ENCODE results near the gene FAM53A. TPM values are rescaled to one million over a fixed set of nuclear protein-coding genes. Genes with fewer than 3 reads are reported as not detected.
A peak's percentile ranks its signal among the peaks of the same experiment; 100 is the strongest.

FAM53A gene
- total and polyA plus RNA-seq, 10 of the 15 experiments (the other 5 are each of a cell fraction or from before 2014, with no cell fraction given): 0.02 to 0.87 (median 0.38) TPM; not detected in 2

DNA sequence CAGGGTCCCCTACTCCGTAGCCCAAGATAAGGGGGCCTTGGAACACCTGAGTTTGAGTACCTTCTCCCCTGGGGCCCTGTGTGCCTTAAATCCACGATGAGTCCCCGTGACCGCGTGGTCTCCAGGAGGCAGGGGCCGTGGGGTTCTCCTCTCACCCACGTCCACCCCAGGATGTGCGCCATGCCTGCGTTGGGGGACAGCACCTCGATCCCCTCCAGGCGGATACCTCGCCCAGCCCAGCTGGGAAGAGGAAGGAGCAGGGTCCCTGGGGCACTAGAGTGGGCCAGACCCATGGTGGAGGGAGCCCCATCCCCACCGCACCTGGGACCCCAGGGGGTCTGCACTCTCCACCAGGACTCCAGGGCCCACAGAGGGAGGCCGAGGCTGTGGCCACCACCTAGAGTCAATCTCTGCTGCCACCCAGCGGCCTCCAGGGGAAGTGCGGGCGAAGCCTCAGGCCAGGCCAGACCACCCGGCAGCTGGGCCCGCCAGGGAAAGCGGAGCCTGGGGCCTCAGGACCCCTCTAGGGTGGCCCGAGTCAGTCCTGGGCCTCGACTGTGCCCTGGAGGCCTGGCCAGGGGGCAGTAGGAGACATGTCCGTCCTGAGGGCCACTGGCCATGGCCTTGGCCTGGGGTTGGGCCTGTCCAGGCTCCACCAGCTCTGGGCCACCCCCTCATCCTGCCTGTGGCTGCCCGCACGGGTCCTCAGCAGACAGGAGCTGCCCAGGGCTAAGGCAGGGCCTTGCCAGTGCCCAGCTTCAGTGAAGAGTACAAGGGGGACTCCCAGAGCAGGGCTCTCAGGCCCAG lies 55.0 kb downstream of the FAM53A start:
- ATAC-seq (peak; percentile 98), FAIRE-seq (peak; percentile 57), DNase-seq (ENCODE audit: low read depth, low spot score) (no peak)
- ChIA-PET RAD21 (ENCODE audit: unreplicated experiment) (interaction anchor here (1.0 to 1.2 kb wide), 2 partner anchors 278 to 466 kb away, joined by 3 read pairs; no protein-coding TSS in a partner anchor), CTCF (interaction anchor here (0.7 to 1.2 kb wide), 8 partner anchors 10 to 498 kb away, joined by 3 to 4 read pairs (median 3); no protein-coding TSS in a partner anchor), POLR2A (no interaction called here), SMC1A (ENCODE audit: uncharacterized antibody, unreplicated experiment) (no interaction called here)
- H3K27ac ChIP-seq (ENCODE audit: control insufficient read depth, insufficient read depth): no peak overlapping the region
- H3K4me2 ChIP-seq (ENCODE audit: control insufficient read depth, insufficient read depth): no peak overlapping the region
- in situ Hi-C loops (cut with MboI): no loop called here
- no peak overlapping the region for H2AFZ ChIP-seq (ENCODE audit: control insufficient read depth, low read depth, low read length)
- no TSS peak for BruUV-seq (replicated peaks)
- H3K9ac ChIP-seq (ENCODE audit: control insufficient read depth, insufficient read depth, low read length): no peak overlapping the region
- H3K79me2 ChIP-seq (ENCODE audit: control insufficient read depth, insufficient read depth, low read length): no peaks in the 10 kb centered on the region
- no peaks in the 10 kb centered on the region for H3K36me3 ChIP-seq (ENCODE audit: control insufficient read depth in 2 of 2, insufficient read depth in 2 of 2, low read length in 1 of 2)
- H4K20me1 ChIP-seq (ENCODE audit: control insufficient read depth, insufficient read depth): no peaks in the 10 kb centered on the region
- 24% methylated on average over 24 of the region's 25 CpGs for WGBS (ENCODE audit: insufficient coverage, insufficient replicate concordance, low lambda C conversion rate, missing lambda C conversion rate)
- no peaks in the 10 kb centered on the region for H3K27me3 ChIP-seq (replicated peaks in 1 of 2; ENCODE audit: control insufficient read depth in 2 of 2, insufficient read depth in 2 of 2, low read length in 1 of 2)
- no peaks in the 10 kb centered on the region for H3K4me1 ChIP-seq (ENCODE audit: control insufficient read depth, insufficient read depth, low read length)
- intact Hi-C loops (cut with micrococcal nuclease; ENCODE audit: unreplicated experiment): no loop called here
- H3K4me3 ChIP-seq: no peak overlapping the region
- peaks cover 3% of the 10 kb centered on the region; the same call in 1 of the 3 replicates for H3K9me3 ChIP-seq (replicated peaks; ENCODE audit: control insufficient read depth, insufficient read depth, low read length)
- TF ChIP-seq PAX5 (IDR thresholded peaks at IDR 0.05; ENCODE audit: borderline replicate concordance, low read depth, low read length) (no peak), CREM (IDR thresholded peaks at IDR 0.05; ENCODE audit: low read depth) (no peak), ZNF217 (IDR thresholded peaks at IDR 0.05) (no peak), GATAD2B (conservative IDR thresholded peaks at IDR 0.05; ENCODE audit: low read depth) (0 out of 2 replicates have a peak, but pooled peaks have one; percentile 25), CHD2 (IDR thresholded peaks at IDR 0.05; ENCODE audit: borderline replicate concordance, low read depth, low read length) (no peak), ASH2L (IDR thresholded peaks at IDR 0.05; ENCODE audit: borderline replicate concordance, low read depth) (no peak), PML (IDR thresholded peaks at IDR 0.05; ENCODE audit: low read length) (no peak), CHD4 (IDR thresholded peaks at IDR 0.05) (no peak), ZBTB11 (CRISPR knock-in tag; IDR thresholded peaks at IDR 0.05) (no peak), ETV6 (conservative IDR thresholded peaks at IDR 0.05 in 1 of 2, IDR thresholded peaks at IDR 0.05 in 1 of 2; ENCODE audit: borderline replicate concordance in 1 of 2, low read depth in 1 of 2) (no peak), NRF1 (conservative IDR thresholded peaks at IDR 0.05; ENCODE audit: low read depth, low read length) (no peak)
- TF ChIP-seq, protein P1, sequence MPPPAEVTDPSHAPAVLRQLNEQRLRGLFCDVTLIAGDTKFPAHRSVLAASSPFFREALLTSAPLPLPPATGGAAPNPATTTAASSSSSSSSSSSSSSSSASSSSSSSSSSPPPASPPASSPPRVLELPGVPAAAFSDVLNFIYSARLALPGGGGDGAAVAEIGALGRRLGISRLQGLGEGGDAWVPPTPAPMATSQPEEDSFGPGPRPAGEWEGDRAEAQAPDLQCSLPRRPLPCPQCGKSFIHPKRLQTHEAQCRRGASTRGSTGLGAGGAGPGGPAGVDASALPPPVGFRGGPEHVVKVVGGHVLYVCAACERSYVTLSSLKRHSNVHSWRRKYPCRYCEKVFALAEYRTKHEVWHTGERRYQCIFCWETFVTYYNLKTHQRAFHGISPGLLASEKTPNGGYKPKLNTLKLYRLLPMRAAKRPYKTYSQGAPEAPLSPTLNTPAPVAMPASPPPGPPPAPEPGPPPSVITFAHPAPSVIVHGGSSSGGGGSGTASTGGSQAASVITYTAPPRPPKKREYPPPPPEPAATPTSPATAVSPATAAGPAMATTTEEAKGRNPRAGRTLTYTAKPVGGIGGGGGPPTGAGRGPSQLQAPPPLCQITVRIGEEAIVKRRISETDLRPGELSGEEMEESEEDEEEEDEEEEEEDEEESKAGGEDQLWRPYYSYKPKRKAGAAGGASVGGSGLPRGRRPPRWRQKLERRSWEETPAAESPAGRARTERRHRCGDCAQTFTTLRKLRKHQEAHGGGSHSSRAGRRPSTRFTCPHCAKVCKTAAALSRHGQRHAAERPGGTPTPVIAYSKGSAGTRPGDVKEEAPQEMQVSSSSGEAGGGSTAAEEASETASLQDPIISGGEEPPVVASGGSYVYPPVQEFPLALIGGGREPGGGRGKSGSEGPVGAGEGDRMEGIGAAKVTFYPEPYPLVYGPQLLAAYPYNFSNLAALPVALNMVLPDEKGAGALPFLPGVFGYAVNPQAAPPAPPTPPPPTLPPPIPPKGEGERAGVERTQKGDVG (CRISPR knock-in tag; IDR thresholded peaks at IDR 0.05): no peak
- TF ChIP-seq, protein P2, sequence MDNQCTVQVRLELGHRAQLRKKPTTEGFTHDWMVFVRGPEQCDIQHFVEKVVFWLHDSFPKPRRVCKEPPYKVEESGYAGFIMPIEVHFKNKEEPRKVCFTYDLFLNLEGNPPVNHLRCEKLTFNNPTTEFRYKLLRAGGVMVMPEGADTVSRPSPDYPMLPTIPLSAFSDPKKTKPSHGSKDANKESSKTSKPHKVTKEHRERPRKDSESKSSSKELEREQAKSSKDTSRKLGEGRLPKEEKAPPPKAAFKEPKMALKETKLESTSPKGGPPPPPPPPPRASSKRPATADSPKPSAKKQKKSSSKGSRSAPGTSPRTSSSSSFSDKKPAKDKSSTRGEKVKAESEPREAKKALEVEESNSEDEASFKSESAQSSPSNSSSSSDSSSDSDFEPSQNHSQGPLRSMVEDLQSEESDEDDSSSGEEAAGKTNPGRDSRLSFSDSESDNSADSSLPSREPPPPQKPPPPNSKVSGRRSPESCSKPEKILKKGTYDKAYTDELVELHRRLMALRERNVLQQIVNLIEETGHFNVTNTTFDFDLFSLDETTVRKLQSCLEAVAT (IDR thresholded peaks at IDR 0.05): no peak
- TF ChIP-seq, protein P3, sequence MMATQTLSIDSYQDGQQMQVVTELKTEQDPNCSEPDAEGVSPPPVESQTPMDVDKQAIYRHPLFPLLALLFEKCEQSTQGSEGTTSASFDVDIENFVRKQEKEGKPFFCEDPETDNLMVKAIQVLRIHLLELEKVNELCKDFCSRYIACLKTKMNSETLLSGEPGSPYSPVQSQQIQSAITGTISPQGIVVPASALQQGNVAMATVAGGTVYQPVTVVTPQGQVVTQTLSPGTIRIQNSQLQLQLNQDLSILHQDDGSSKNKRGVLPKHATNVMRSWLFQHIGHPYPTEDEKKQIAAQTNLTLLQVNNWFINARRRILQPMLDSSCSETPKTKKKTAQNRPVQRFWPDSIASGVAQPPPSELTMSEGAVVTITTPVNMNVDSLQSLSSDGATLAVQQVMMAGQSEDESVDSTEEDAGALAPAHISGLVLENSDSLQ (IDR thresholded peaks at IDR 0.05): no peak

Measured in GM12878 (cell line).